IMR-90 (cell line): ENCODE results near the gene BMP7. TPM values are rescaled to one million over a fixed set of nuclear protein-coding genes. Genes with fewer than 3 reads are reported as not detected.

Source experiments
- ATAC-seq: fragments of 200-7000 bp; cut with Tn5 transposase; 2 replicates; pipeline ENCODE4 v1.9.1; 2020; ENCODE audit warnings: low read depth, mild to moderate bottlenecking, moderate library complexity
- BruUV-seq: library from RNA; stranded (reverse); fragments of 400-500 nt; replicated peaks from 2 replicates; lab custom pipeline; 2021; lab: Mats Ljungman, UMichigan
- CTCF ChIA-PET: fragments of 300-600 bp; formaldehyde crosslinking; extraction: SDS; loops from one replicate; lab custom pipeline; 2021; ENCODE audit warnings: antibody characterized with exemption; lab: Yijun Ruan, JAX
- POLR2A ChIA-PET: fragments of 300-600 bp; sonication (Branson Sonifier 250); formaldehyde crosslinking; loops from one replicate; lab custom pipeline; 2022; ENCODE audit warnings: antibody characterized with exemption; ENCODE audit not compliant: unreplicated experiment; lab: Charles Lee
- DNase-seq: peaks from one replicate; pipeline ENCODE4 v3.0.0; 2013
- H2AFZ ChIP-seq: replicated peaks from 2 replicates; pipeline ENCODE3; 2013; ENCODE audit warnings: low read length, mild to moderate bottlenecking; ENCODE audit not compliant: poor library complexity
- H2AK5ac ChIP-seq: 2 replicates; pipeline ENCODE4 v1.6.1; 2013; ENCODE audit warnings: low read depth, low read length, inconsistent platforms
- H2AK9ac ChIP-seq: replicated peaks from 2 replicates; pipeline ENCODE3; 2013; ENCODE audit warnings: mild to moderate bottlenecking, low read depth, low read length, moderate library complexity; ENCODE audit not compliant: poor library complexity
- H2BK120ac ChIP-seq: 2 replicates; pipeline ENCODE4 v1.6.1; 2013; ENCODE audit warnings: low read depth, low read length, inconsistent platforms
- H2BK15ac ChIP-seq: 3 replicates; pipeline ENCODE4 v1.6.1; 2013; ENCODE audit warnings: low read depth, low read length, inconsistent platforms
- H2BK20ac ChIP-seq: 2 replicates; pipeline ENCODE4 v1.6.1; 2013; ENCODE audit warnings: low read depth, mild to moderate bottlenecking, inconsistent platforms, low read length, moderate library complexity
- H2BK5ac ChIP-seq: 2 replicates; pipeline ENCODE4 v1.6.1; 2013; ENCODE audit warnings: mild to moderate bottlenecking, low read depth, low read length, inconsistent platforms; ENCODE audit not compliant: poor library complexity, severe bottlenecking
- H3K14ac ChIP-seq: replicated peaks from 2 replicates; pipeline ENCODE4 v1.6.1; 2013; ENCODE audit warnings: low read depth, low read length, inconsistent platforms
- H3K18ac ChIP-seq: 2 replicates; pipeline ENCODE4 v1.6.1; 2013; ENCODE audit warnings: low read depth, low read length, control low read depth
- H3K23ac ChIP-seq: 2 replicates; pipeline ENCODE4 v1.6.1; 2013; ENCODE audit warnings: low read depth, low read length, inconsistent platforms
- H3K27ac ChIP-seq: 2 replicates; pipeline ENCODE4 v1.5.1; 2013; ENCODE audit warnings: mild to moderate bottlenecking, control low read depth, low read length; ENCODE audit not compliant: insufficient read depth
- H3K27me3 ChIP-seq: 2 replicates; pipeline ENCODE4 v1.6.1; 2013; ENCODE audit warnings: low read length; ENCODE audit not compliant: control insufficient read depth, insufficient read depth
- H3K36me3 ChIP-seq: 2 replicates; pipeline ENCODE4 v1.6.1; 2013; ENCODE audit warnings: low read length, mixed read lengths; ENCODE audit not compliant: control insufficient read depth, insufficient read depth
- H3K4ac ChIP-seq: 2 replicates; pipeline ENCODE4 v1.6.1; 2013; ENCODE audit warnings: low read depth, low read length, inconsistent platforms
- H3K4me1 ChIP-seq: 2 replicates; pipeline ENCODE4 v1.6.1; 2013; ENCODE audit warnings: low read length, mixed read lengths; ENCODE audit not compliant: control insufficient read depth, insufficient read depth
- H3K4me2 ChIP-seq: 2 replicates; pipeline ENCODE4 v1.6.1; 2013; ENCODE audit warnings: low read depth, mild to moderate bottlenecking, control low read depth, low read length, moderate library complexity
- H3K4me3 ChIP-seq: 2 replicates; pipeline ENCODE4 v1.5.1; 2013; ENCODE audit warnings: low read depth, mild to moderate bottlenecking, control low read depth, low read length, moderate library complexity; ENCODE audit not compliant: insufficient read depth
- H3K56ac ChIP-seq: 2 replicates; pipeline ENCODE4 v1.6.1; 2013; ENCODE audit warnings: low read length, inconsistent platforms; ENCODE audit not compliant: insufficient read depth; ENCODE audit errors: extremely low read depth
- H3K79me1 ChIP-seq, 2 experiments: 2 replicates each; pipeline ENCODE4 v1.6.1; 2013; ENCODE audit warnings: low read length in 2 of 2, inconsistent platforms in 1 of 2, low read depth in 1 of 2
- H3K9ac ChIP-seq: 2 replicates; pipeline ENCODE4 v1.6.1; 2013; ENCODE audit warnings: low read depth, low read length, control low read depth
- H3K9me1 ChIP-seq: 2 replicates; pipeline ENCODE4 v1.6.1; 2013; ENCODE audit warnings: low read length, inconsistent platforms; ENCODE audit not compliant: insufficient read depth
- H3K9me3 ChIP-seq: 2 replicates; pipeline ENCODE4 v1.6.1; 2013; ENCODE audit warnings: low read length; ENCODE audit not compliant: control insufficient read depth, insufficient read depth
- H4K20me1 ChIP-seq: 2 replicates; pipeline ENCODE4 v1.6.1; 2013; ENCODE audit warnings: low read length, inconsistent platforms; ENCODE audit not compliant: insufficient read depth
- H4K5ac ChIP-seq: 2 replicates; pipeline ENCODE4 v1.6.1; 2013; ENCODE audit warnings: mild to moderate bottlenecking, low read depth, low read length, control low read depth
- H4K8ac ChIP-seq, 2 experiments: 2 replicates each; pipeline ENCODE4 v1.6.1; 2013; ENCODE audit warnings: low read depth in 2 of 2, low read length in 2 of 2, control low read depth in 1 of 2, inconsistent platforms in 1 of 2
- H4K91ac ChIP-seq: 2 replicates; pipeline ENCODE4 v1.6.1; 2013; ENCODE audit warnings: low read depth, low read length, inconsistent platforms; ENCODE audit not compliant: insufficient read depth
- BHLHE40 ChIP-seq: fragments of 150-350 bp; IDR thresholded peaks from 2 replicates; pipeline ENCODE4 v1.6.1; 2016; ENCODE audit warnings: mild to moderate bottlenecking, low read depth, low read length
- CEBPB ChIP-seq: IDR thresholded peaks from 2 replicates; pipeline ENCODE4 v1.6.1; 2012; ENCODE audit warnings: low read depth, low read length, improper control_type of control experiment
- CHD1 ChIP-seq: IDR thresholded peaks from 2 replicates; pipeline ENCODE4 v1.6.1; 2012; ENCODE audit warnings: low read depth, low read length, improper control_type of control experiment
- FOS ChIP-seq: fragments of 150-350 bp; IDR thresholded peaks from 2 replicates; pipeline ENCODE4 v1.6.1; 2016; ENCODE audit warnings: low read depth, low read length
- MAFK ChIP-seq: IDR thresholded peaks from 2 replicates; pipeline ENCODE4 v1.6.1; 2012; ENCODE audit warnings: low read depth, low read length, improper control_type of control experiment
- MAZ ChIP-seq: IDR thresholded peaks from 2 replicates; pipeline ENCODE4 v1.6.1; 2012; ENCODE audit warnings: low read depth, mild to moderate bottlenecking, low read length, improper control_type of control experiment, moderate library complexity, borderline replicate concordance
- MXI1 ChIP-seq: IDR thresholded peaks from 2 replicates; pipeline ENCODE4 v1.6.1; 2012; ENCODE audit warnings: low read depth, mild to moderate bottlenecking, low read length, moderate library complexity, borderline replicate concordance
- POLR2A ChIP-seq: IDR thresholded peaks from 2 replicates; pipeline ENCODE4 v1.6.1; 2012; ENCODE audit warnings: mild to moderate bottlenecking, low read depth, low read length
- RAD21 ChIP-seq: IDR thresholded peaks from 2 replicates; pipeline ENCODE4 v1.6.1; 2012; ENCODE audit warnings: low read length, improper control_type of control experiment
- RCOR1 ChIP-seq: IDR thresholded peaks from 2 replicates; pipeline ENCODE4 v1.6.1; 2012; ENCODE audit warnings: mild to moderate bottlenecking, low read length, improper control_type of control experiment; ENCODE audit not compliant: insufficient replicate concordance
- RFX5 ChIP-seq: IDR thresholded peaks from 2 replicates; pipeline ENCODE4 v1.8.0; 2012; ENCODE audit warnings: low read depth, mild to moderate bottlenecking, low read length, moderate library complexity
- WGBS, 2 experiments: methylation state at CpG; one replicate each; pipeline versions ENCODE4 v1.1.5 to v1.1.7; 2013; ENCODE audit warnings: missing lambda C conversion rate in 2 of 2; ENCODE audit not compliant: insufficient read length in 1 of 2; ENCODE audit errors: extremely low coverage in 2 of 2; 5-methylcytosine and 5-hydroxymethylcytosine counted together
- dilution Hi-C: fragments of 300-500 bp; cut with HindIII; formaldehyde crosslinking; loops from one replicate; pipeline ENCODE4 v1.14.3; 2018; ENCODE audit warnings: low sequenced_read_pairs; ENCODE audit not compliant: unreplicated experiment
- in situ Hi-C: fragments of 300-500 bp; cut with MboI; formaldehyde crosslinking; loops from 3 replicates; pipeline ENCODE4 v1.14.3; 2019; ENCODE audit warnings: low sequenced_read_pairs, inconsistent platforms, mixed read lengths
- intact Hi-C: fragments of 100-400 bp; cut with micrococcal nuclease; formaldehyde crosslinking; loops from 2 replicates; pipeline ENCODE4 v1.10.0; 2022
- polyA plus RNA-seq, 3 experiments: library from polyadenylated mRNA; depleted of rRNA; stranded (reverse); fragments of >200 nt; gene quantifications; 2 replicates each; pipeline ENCODE4 v1.2.3, GENCODE V29; 2012; ENCODE audit warnings: low replicate concordance in 1 of 3
- total RNA-seq: library from RNA; depleted of rRNA; stranded (reverse); fragments of >200 nt; gene quantifications from 2 replicates; pipeline ENCODE4 v1.2.3, GENCODE V29; 2012
- TF ChIP-seq, protein P1 (sequence below): conservative IDR thresholded peaks from 2 replicates; pipeline ENCODE4 v1.5.1; 2012; ENCODE audit warnings: mild to moderate bottlenecking, low read depth, low read length, improper control_type of control experiment

The BMP7 gene
- total and polyA plus RNA-seq, 2 of the 4 experiments (the other 2 are of a cell fraction) = not detected

DNA sequence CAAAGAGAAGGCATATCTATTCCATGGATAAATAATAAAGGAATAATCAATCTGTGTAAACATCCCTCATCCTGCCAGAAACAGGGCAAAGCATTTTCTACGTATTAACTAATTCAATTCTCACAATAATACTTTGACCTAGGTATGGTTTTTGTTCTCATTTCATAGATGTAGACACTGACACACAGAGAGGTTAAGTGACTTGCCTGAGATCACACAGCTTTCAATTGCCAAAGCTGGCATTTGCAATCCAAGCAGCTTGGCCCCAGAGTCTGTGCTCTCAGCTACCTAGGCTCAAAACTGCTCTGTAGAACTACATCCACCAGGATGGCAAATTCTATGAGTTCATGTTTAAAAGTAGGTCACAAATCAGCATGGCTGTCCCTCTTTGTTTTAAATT is 124.9 kb downstream of the BMP7 start:
- H4K20me1 ChIP-seq = no peaks in the 10 kb centered on the region
- H3K4me2 ChIP-seq = no peak overlapping the region
- H4K5ac ChIP-seq = no peak overlapping the region
- no peak overlapping the region for H4K91ac ChIP-seq
- no peak overlapping the region for H3K14ac ChIP-seq
- H3K4ac ChIP-seq = no peak overlapping the region
- H3K4me3 ChIP-seq = no peak overlapping the region
- H3K79me1 ChIP-seq = no peaks in the 10 kb centered on the region
- H3K27ac ChIP-seq = no peak overlapping the region
- no peak overlapping the region for H2AFZ ChIP-seq
- ATAC-seq (no peak), DNase-seq (no peak)
- H3K18ac ChIP-seq = no peak overlapping the region
- no peak overlapping the region for H3K56ac ChIP-seq
- H2BK5ac ChIP-seq = no peak overlapping the region
- no peak overlapping the region for H3K9ac ChIP-seq
- no peak overlapping the region for H2AK5ac ChIP-seq
- H3K9me1 ChIP-seq = no peaks in the 10 kb centered on the region
- H2BK20ac ChIP-seq = no peak overlapping the region
- BruUV-seq = no TSS peak
- TF ChIP-seq RAD21 (no peak), POLR2A (no peak), RFX5 (no peak), CEBPB (no peak), MXI1 (no peak), FOS (no peak), MAZ (no peak), MAFK (no peak), CHD1 (no peak), RCOR1 (no peak), BHLHE40 (no peak)
- TF ChIP-seq, protein P1, sequence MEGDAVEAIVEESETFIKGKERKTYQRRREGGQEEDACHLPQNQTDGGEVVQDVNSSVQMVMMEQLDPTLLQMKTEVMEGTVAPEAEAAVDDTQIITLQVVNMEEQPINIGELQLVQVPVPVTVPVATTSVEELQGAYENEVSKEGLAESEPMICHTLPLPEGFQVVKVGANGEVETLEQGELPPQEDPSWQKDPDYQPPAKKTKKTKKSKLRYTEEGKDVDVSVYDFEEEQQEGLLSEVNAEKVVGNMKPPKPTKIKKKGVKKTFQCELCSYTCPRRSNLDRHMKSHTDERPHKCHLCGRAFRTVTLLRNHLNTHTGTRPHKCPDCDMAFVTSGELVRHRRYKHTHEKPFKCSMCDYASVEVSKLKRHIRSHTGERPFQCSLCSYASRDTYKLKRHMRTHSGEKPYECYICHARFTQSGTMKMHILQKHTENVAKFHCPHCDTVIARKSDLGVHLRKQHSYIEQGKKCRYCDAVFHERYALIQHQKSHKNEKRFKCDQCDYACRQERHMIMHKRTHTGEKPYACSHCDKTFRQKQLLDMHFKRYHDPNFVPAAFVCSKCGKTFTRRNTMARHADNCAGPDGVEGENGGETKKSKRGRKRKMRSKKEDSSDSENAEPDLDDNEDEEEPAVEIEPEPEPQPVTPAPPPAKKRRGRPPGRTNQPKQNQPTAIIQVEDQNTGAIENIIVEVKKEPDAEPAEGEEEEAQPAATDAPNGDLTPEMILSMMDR = no peak
- in situ Hi-C loops (no loop called here), intact Hi-C loops (no loop called here), dilution Hi-C loops (no loop called here)
- no peaks in the 10 kb centered on the region for H3K4me1 ChIP-seq
- no peak overlapping the region for H4K8ac ChIP-seq
- H3K23ac ChIP-seq = no peak overlapping the region
- H3K36me3 ChIP-seq = no peaks in the 10 kb centered on the region
- no peak overlapping the region for H2BK120ac ChIP-seq
- H3K27me3 ChIP-seq = no peaks in the 10 kb centered on the region
- H3K9me3 ChIP-seq = no peaks in the 10 kb centered on the region; the same call in 1 of the 2 replicates
- no CpG with 5 or more reads among the region's 1 CpG for WGBS, 2 experiments
- H2BK15ac ChIP-seq = no peak overlapping the region
- H2AK9ac ChIP-seq = no peak overlapping the region
- POLR2A ChIA-PET = no interaction called here
- CTCF ChIA-PET = no interaction called here
